MCF 10A (cell line): ENCODE data around the gene GRM5. TPM values are rescaled to one million over a fixed set of nuclear protein-coding genes. Genes with fewer than 3 reads are reported as not detected.
"Not testable (repeated sequence)": the region's sequence is repeated elsewhere in the genome, so short reads cannot be mapped to it uniquely, and the experiment has no call there.

ENCODE experiments used
- BruUV-seq: library from RNA; stranded (reverse); fragments of 400-500 nt; replicated peaks from 2 replicates; lab custom pipeline; 2021; lab: Mats Ljungman, UMichigan
- CTCF ChIA-PET: fragments of 300-600 bp; sonication (Branson Sonifier 250); formaldehyde crosslinking; extraction: SDS; loops from one replicate; lab custom pipeline; 2021; ENCODE audit warnings: antibody characterized with exemption, inconsistent platforms; lab: Yijun Ruan, JAX
- POLR2A ChIA-PET: fragments of 300-600, 350-650 bp; sonication (Branson Sonifier 250); formaldehyde crosslinking; extraction: SDS; loops from one replicate; lab custom pipeline; 2020; ENCODE audit warnings: antibody characterized with exemption, inconsistent platforms; lab: Yijun Ruan, JAX
- DNase-seq: peaks from one replicate; pipeline ENCODE4 v3.0.0-alpha.2; 2018; ENCODE audit not compliant: unreplicated experiment
- H3K27ac Mint-ChIP-seq: one replicate; pipeline ENCODE4 v1.8.0; 2022; ENCODE audit warnings: mild to moderate bottlenecking, low read depth, mixed read lengths; ENCODE audit not compliant: unreplicated experiment
- H3K27me3 Mint-ChIP-seq: one replicate; pipeline ENCODE4 v1.8.0; 2022; ENCODE audit warnings: mixed read lengths; ENCODE audit not compliant: insufficient read depth, unreplicated experiment
- H3K36me3 Mint-ChIP-seq: one replicate; pipeline ENCODE4 v1.8.0; 2022; ENCODE audit warnings: mild to moderate bottlenecking, moderate library complexity, mixed read lengths; ENCODE audit not compliant: insufficient read depth, unreplicated experiment
- H3K4me1 Mint-ChIP-seq: one replicate; pipeline ENCODE4 v1.8.0; 2022; ENCODE audit warnings: mixed read lengths; ENCODE audit not compliant: insufficient read depth, unreplicated experiment
- H3K4me3 Mint-ChIP-seq: one replicate; pipeline ENCODE4 v1.8.0; 2022; ENCODE audit warnings: mild to moderate bottlenecking, moderate library complexity, mixed read lengths; ENCODE audit not compliant: unreplicated experiment
- H3K9me3 Mint-ChIP-seq: one replicate; pipeline ENCODE4 v1.8.0; 2022; ENCODE audit warnings: mixed read lengths; ENCODE audit not compliant: unreplicated experiment
- intact Hi-C: fragments of 100-400 bp; cut with micrococcal nuclease; formaldehyde crosslinking; loops from 2 replicates; pipeline ENCODE4 v1.14.1; 2022
- total RNA-seq: library from RNA; stranded (reverse); gene quantifications from 2 replicates; pipeline ENCODE4 v1.2.3, GENCODE V29; 2022
- TF ChIP-seq, protein P1 (sequence below): fragments of 200-600 bp; IDR thresholded peaks from one replicate; pipeline ENCODE4 v1.8.0; 2022; ENCODE audit warnings: antibody characterized with exemption, mild to moderate bottlenecking; ENCODE audit not compliant: unreplicated experiment

Gene GRM5
- total RNA-seq, 1 experiment from 2014 or later: not detected

DNA sequence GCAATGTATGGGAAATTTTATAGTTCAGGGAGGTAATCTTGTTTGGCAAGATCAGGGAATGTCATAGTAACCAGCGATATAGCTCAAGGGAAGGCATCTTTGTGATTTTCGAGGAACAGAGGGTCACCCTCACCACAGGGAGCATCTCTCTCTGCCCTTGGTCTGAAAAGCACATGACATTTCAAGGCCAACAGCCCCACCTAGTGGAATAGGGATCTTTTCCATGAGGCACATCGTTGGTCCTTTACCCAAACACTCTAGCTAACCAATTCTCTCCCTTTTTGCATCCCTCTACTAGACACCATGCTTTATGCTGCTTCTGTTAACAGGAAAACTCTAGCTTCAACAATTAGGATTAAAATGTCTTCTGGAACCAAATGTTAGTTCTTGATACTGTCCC lies 179.0 kb downstream of the GRM5 start:
- DNase-seq: peak; percentile 82
- Mint-ChIP-seq H3K27me3 (no peaks in the 10 kb centered on the region), H3K9me3 (no peaks in the 10 kb centered on the region), H3K4me3 (no peak overlapping the region), H3K27ac (no peak overlapping the region), H3K36me3 (no peaks in the 10 kb centered on the region), H3K4me1 (no peaks in the 10 kb centered on the region)
- no TSS peak for BruUV-seq
- ChIA-PET POLR2A (no interaction called here), CTCF (interaction anchor here (0.6 to 3.6 kb wide), 34 partner anchors 11 to 1535 kb away, joined by 3 to 23 read pairs (median 4); no protein-coding TSS in a partner anchor)
- TF ChIP-seq, protein P1, sequence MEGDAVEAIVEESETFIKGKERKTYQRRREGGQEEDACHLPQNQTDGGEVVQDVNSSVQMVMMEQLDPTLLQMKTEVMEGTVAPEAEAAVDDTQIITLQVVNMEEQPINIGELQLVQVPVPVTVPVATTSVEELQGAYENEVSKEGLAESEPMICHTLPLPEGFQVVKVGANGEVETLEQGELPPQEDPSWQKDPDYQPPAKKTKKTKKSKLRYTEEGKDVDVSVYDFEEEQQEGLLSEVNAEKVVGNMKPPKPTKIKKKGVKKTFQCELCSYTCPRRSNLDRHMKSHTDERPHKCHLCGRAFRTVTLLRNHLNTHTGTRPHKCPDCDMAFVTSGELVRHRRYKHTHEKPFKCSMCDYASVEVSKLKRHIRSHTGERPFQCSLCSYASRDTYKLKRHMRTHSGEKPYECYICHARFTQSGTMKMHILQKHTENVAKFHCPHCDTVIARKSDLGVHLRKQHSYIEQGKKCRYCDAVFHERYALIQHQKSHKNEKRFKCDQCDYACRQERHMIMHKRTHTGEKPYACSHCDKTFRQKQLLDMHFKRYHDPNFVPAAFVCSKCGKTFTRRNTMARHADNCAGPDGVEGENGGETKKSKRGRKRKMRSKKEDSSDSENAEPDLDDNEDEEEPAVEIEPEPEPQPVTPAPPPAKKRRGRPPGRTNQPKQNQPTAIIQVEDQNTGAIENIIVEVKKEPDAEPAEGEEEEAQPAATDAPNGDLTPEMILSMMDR: peak; percentile 70
- intact Hi-C loops: loop anchor here (1.0 to 5.0 kb wide), 4 partner anchors 332 to 1534 kb away; no protein-coding TSS in a partner anchor

DNA sequence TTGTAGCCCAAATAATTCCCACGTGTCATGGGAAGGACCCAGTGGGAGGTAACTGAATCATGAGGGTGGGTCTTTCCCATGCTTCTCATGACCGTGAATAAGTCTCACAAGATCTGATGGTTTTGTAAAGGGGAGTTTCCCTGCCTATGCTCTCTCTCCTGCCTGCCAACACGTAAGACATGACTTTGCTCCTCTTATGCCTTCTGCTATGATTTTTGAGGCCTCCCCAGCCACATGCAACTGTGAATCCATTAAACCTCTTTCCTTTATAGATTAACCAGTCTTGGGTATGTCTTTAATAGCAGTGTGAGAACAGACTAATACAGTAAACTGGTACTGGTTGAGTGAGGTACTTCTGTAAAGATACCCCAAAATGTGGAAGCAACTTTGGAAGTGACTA lies 183.0 kb downstream of the GRM5 start:
- intact Hi-C loops, H3K27ac Mint-ChIP-seq, H3K4me3 Mint-ChIP-seq, H3K27me3 Mint-ChIP-seq, H3K9me3 Mint-ChIP-seq, POLR2A ChIA-PET, H3K4me1 Mint-ChIP-seq, H3K36me3 Mint-ChIP-seq, DNase-seq, BruUV-seq, CTCF ChIA-PET: not testable (repeated sequence)

DNA sequence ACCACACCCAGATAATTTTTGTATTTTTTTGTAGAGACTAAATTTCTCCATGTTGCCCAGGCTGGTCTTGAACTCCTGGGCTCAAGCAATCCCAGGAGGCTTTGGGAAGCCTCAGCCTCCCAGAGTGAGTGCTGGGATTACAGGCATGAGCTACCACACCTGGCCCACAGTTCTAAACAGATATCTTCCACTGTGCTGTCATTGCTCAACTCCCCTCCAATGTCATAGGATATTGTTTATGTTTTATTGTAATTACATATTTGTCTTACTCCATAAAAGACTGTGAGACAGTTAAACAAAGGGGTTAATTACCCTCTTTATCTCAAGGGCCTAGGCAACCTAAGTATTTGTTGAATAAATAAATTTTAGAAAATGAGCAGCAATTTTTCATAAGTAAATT lies 204.2 kb downstream of the GRM5 start:
- BruUV-seq: no TSS peak
- CTCF ChIA-PET: no interaction called here
- H3K36me3 Mint-ChIP-seq: no peaks in the 10 kb centered on the region
- H3K27me3 Mint-ChIP-seq: no peaks in the 10 kb centered on the region
- no peak overlapping the region for H3K27ac Mint-ChIP-seq
- no peak overlapping the region for H3K4me3 Mint-ChIP-seq
- no peaks in the 10 kb centered on the region for H3K9me3 Mint-ChIP-seq
- DNase-seq: no peak
- no peaks in the 10 kb centered on the region for H3K4me1 Mint-ChIP-seq
- intact Hi-C loops: no loop called here
- TF ChIP-seq, protein P1: no peak
- POLR2A ChIA-PET: no interaction called here

DNA sequence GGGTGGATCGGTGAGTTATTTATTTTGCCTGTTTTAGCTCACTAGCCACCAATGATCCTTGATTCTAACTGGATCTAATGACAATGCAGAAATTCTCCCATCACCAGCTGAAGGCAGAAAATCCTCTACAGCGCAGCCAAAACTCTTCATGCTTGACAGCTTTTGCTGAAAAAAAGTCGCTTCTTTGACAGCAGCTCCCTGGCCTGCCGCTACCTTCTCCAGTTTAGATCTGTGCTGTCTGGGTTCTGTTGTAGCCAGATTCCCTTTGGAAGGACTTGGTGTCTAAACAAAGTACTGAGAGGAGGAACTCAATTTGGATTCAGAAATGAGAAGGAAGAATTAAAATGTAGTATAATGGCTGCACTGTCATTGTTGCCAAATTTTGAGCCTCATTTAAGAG lies 205.4 kb downstream of the GRM5 start:
- H3K27me3 Mint-ChIP-seq, DNase-seq, BruUV-seq, H3K4me1 Mint-ChIP-seq, H3K27ac Mint-ChIP-seq, H3K9me3 Mint-ChIP-seq, intact Hi-C loops, POLR2A ChIA-PET, H3K36me3 Mint-ChIP-seq, H3K4me3 Mint-ChIP-seq: not testable (repeated sequence)
- CTCF ChIA-PET: interaction anchor here (0.8 kb wide), 1 partner anchor 27 kb away, joined by 3 read pairs; no protein-coding TSS in a partner anchor

DNA sequence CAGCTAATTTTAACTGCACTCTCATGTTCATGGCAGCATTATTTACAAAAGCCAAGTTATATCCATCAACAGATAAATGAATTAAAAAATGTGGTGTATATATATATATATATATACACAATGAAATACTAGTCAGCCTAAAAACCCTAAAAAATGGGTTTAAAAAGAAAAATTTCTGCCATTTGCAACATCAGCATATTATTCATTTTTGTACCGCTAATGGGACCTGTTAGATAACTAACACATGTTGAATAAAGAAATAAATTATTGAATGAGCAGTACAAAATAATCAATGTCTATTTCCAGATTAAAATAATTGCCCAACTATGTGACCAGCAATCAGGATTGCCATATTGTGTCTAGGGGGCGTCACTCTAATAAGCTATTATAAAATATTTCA lies 211.8 kb downstream of the GRM5 start:
- H3K27me3 Mint-ChIP-seq, intact Hi-C loops, H3K4me3 Mint-ChIP-seq, POLR2A ChIA-PET, DNase-seq, H3K9me3 Mint-ChIP-seq, H3K36me3 Mint-ChIP-seq, H3K27ac Mint-ChIP-seq, H3K4me1 Mint-ChIP-seq, BruUV-seq: not testable (repeated sequence)
- CTCF ChIA-PET: interaction anchor here (0.6 kb wide), 1 partner anchor 559 kb away, joined by 3 read pairs; no protein-coding TSS in a partner anchor

DNA sequence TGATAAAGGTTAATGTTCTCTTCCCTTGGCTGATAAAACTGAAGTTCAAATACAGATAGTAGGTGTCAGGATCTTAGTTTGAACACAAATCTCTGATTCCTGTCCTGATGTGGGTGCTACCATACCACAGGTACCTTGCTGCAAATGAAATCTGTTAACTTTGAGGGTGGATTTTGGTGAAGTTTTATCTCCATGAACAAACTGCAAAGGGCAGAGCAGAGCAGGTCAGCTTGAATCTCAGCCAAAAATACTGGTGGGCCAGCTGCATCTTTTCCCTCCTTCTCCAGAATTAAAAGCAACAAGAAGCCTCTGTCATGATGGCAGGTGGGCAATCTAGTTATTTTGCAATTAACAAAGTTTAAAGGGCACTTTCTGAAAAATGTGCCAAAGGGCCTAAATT lies 214.2 kb downstream of the GRM5 start:
- DNase-seq, H3K4me1 Mint-ChIP-seq, H3K27me3 Mint-ChIP-seq, BruUV-seq, H3K9me3 Mint-ChIP-seq, H3K36me3 Mint-ChIP-seq, POLR2A ChIA-PET, H3K27ac Mint-ChIP-seq, H3K4me3 Mint-ChIP-seq, intact Hi-C loops: not testable (repeated sequence)
- CTCF ChIA-PET: interaction anchor here (1.1 kb wide), 1 partner anchor 36 kb away, joined by 3 read pairs; no protein-coding TSS in a partner anchor

DNA sequence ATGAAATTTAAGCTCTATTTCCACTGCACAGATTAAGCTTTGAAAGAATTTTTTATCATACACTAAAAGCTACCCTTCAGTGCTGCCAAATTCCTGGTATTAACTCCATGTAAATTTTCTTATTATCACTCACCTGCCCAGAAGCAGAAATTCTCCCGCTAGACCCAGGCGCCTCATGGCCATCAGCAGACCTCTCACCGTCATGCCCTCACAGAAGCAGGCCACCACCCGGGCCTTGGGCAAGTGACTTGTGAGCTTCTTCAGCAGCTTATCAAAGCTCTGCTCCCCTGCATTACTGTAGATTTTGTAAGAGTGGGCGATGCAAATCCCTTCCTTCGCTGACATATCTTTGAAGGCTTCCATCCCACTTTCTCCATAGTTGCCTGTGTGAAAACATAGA lies 216.0 kb downstream of the GRM5 start:
- intact Hi-C loops, H3K4me3 Mint-ChIP-seq, H3K36me3 Mint-ChIP-seq, BruUV-seq, H3K27me3 Mint-ChIP-seq, CTCF ChIA-PET, POLR2A ChIA-PET, DNase-seq, H3K4me1 Mint-ChIP-seq, H3K27ac Mint-ChIP-seq, H3K9me3 Mint-ChIP-seq: not testable (repeated sequence)
